ENCODE results near the gene RNU1-3.
"Not testable (repeated sequence)": the region's sequence is repeated elsewhere in the genome, so short reads cannot be mapped to it uniquely, and the experiment has no call there.

The RNU1-3 gene

DNA sequence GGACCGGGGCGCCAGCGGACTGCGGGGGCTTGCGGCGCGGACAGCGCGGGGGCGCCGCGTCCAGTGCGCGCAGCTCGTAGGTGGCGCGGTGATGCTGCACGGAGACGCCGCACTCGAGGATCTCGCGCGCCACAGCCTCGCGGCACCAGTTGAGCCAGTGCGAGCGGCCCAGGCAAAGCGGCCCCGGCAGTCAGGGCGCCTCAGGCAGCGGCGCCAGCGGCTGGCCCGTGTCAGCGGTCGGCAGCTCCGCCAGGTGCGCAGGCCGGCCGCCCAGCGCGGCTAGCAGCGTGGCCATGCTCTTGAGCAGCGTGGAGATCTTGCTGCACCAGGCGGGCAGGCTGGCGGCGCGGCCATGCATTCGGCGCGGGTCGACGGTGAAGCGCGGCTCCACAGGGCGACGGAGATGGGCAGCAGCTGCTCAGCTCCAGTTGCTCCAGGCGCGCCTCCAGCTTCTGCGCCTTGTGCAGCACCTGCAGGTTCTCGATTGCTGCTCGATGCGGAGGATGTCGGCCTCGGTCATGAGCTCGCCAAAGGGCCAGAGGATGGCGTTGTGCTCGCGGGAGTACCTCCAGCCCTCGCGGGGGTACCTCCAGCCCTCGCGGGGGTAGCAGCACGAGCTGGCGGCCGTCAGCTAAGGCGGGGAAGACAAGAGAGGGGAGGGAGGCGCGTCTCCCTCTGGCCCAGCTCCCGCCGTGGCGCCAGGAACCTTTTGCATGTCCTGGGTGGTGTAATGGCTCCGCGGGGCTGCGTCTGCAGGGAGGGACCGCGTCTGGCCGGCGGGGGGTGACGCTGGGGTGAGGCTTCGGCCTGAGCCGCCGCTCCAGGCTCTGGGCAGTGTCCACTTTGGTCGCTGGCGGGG is 26.9 kb upstream of the RNU1-3 start:
- not testable (repeated sequence) for DNase-seq (ENCODE audit: low spot score)

DNA sequence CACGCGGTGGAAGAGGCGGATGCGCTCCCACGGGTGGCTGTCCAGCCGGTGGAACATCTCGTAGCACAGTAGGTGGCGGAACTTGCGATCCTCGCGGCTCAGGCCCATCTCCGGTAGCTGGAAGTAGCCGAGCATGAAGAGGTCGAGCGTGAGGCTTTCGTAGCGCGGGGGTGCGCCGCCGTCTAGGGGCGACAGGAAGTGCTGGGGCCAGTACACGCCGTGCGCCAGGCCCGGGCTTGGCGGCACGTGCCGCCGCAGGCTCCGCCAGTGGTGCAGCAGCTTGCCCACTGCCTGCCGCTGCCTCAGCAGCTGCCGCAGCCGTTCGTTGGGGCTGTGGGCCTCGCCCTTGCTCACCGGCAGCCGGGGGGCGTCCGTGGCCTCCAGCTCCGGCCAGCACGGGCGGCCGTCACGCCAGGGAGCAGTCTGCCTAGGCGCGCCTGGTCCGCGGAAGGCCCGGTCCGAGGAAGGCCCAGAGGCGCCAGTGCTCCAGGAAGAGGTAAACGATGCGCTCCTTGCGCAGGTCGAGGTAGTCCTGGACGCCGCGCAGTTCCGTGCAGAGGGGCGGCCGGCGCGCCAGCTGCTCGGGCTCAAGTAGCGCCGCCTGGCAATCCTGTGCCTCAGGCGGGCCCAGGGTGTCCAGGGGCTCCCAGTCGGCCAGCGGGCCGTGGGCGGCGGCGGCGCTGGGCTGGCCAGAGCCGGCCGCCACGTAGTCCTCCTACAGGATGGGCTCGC is 26.1 kb upstream of the RNU1-3 start:
- DNase-seq (ENCODE audit: low spot score): not testable (repeated sequence)

DNA sequence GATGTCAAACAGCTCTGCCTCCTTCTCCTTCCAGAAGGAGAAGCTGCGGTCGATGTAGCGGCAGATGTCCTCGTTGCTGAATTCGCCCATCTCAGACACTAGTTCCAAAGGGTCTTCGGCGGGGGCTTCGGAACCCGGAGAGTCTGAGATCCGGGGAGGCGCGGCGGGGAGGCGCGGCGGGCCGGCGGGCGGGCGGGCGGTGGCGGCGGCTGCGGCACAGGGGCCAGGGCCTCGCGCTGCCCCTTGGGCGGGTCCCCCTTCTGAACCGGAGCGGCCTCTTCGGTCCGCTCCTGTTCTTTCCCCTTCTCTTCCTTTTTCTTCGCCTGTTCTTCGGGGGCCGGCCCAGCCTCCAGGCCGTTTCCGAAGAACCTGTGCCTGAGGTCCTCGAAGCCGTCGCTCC is 25.5 kb upstream of the RNU1-3 start:
- not testable (repeated sequence) for DNase-seq (ENCODE audit: low spot score)

DNA sequence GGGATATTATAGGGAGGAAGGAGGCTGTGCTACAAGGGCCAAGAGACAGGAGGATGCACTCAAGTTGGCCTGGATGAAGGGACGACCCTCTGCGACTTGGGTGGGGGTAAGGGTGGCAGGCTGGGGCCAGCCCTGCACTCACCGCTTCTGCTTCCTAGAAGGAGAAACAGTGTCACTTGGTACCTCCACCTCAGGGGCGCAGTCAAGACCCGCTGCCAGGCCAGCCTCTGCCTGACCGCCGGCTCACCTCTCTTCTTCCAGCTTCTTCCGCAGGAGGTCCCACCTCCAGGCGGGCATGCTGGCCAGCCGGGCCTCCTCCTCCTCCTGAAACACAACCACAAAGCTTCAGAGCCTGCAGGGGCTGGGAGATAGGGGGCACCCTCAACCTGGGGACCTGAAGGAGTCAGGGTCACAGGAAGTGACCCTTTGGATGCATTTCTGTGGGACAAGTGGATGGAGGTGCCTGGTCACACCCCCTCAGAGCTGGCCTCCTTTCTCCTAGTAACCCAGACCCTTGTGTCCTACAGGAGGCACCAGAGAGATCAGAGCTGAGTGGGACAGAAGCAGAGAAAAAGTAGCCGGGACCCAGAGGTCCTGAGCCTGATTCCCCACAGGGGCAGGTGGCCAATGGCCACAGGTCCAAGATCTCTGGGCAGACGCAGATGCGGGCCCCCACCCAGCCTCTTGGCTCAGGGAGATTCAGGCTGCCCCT is 24.4 kb upstream of the RNU1-3 start:
- not testable (repeated sequence) for DNase-seq (ENCODE audit: low spot score)

DNA sequence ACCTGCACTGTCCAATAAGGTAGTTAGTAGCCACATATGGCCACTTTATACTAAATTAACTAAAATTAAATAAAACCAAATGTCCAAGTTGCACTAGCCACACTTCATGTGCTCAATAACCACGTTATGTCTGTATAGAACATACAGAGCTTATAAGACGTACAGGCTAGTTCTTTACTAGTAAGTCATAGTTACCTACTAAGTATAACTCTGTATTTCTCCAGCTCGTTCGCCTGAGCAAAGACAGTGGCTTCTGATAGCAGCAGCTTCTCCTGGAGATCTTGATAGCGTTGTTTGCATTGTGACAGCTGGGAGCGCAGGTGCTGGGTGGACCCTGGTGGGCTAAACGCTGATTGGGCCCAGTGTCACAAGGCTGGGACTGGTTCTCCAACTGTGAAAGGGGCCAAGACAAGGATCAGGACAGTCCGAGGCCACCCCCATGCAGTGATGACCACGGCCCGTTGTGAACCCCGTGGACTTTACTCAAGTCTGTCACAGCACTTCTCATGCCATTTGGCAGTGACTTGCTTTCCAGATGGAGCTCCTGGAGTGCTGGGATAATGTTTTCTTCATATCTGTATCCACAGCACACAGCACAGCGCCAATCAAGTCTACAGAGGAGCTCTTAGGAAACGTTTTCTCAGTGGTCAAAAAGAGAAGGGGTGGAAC is 20.5 kb upstream of the RNU1-3 start:
- DNase-seq (ENCODE audit: low spot score): not testable (repeated sequence)

DNA sequence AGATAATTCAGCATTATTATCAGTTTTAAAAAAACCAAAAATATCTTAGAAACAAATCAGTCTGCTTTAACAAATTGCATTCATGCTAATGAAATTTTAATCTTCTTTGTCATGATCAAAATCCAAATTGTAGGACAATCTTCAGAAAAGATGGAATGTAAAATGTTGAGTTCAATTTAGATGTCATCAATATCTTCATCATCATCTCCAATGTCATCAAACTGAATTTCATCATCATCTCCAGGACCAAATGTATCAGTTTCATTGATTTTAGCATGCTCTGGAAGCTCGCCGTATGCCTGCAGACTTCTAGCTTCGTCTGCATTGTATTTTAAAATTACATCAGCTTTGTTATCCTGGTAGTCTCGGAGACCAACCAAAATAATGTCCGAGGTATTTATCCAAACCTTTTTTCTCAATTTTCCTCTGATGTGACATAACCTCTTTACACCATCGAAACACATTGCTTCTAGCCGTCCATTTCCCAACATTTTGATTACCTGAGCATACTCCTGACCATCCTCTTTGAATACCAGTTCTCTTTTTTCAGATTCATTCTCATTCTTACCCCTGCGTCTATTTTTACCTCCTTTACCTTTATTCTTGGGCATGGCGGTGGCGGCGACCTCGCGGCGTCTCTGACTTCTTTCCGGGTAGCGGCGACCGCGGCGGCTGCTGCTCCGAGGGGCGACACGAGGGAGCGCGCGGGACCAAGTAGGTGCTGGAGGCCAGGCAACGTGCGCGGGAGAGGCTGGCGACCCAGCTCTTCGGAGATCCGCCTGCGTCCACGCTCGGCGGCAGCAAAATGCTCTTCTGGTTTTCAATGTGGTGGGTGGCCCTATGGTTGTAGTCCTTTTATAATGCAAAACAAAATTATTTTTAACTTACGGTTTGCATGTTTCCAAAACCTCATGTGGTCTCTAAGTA is 19.0 kb upstream of the RNU1-3 start:
- DNase-seq (ENCODE audit: low spot score): not testable (repeated sequence)

DNA sequence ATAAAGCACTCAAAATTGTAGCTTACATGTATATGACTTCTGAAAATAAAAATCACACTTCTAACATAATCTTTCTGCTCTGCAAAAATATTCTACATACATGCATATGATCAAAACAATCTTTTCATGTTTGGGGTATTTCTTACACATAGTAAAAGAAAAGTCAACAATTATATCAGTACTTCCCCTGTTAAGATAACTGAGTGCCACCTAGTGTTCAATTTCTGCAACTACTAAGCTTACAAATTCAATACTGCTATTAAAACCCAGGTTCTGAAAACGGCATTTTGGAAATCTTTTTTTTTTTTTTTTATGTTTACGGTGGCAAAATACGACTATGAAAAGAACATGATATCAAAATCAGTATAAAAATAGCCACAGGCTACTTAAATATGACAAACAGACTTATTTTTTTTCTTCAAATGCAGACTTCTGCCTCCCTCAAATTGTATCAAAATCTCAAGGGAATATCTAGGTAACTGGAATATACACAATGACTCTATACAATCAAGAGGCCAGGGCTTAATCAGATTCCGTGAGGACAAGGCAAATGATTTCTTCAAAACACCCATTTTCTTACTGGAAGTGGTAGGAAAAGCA is 18.1 kb upstream of the RNU1-3 start:
- DNase-seq (ENCODE audit: low spot score): not testable (repeated sequence)

DNA sequence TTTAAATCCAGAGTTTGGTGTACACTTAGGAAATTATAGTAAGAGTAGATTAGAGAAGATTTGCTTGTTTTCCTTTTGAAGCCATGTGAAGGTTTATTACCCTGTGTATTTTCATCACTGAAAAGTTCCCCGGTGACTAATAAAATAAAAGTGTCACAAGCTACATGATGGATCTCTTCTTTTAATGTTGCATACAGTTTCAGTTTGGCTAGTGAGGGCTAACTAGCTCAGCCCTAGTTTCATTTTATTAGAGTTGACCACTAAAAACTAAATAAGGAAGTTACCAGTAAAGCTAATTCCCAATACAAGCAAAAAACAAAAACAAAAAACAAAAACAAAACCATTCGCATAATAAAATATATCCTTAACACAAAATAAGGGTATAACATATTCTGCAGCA is 17.4 kb upstream of the RNU1-3 start:
- DNase-seq (ENCODE audit: low spot score): not testable (repeated sequence)

DNA sequence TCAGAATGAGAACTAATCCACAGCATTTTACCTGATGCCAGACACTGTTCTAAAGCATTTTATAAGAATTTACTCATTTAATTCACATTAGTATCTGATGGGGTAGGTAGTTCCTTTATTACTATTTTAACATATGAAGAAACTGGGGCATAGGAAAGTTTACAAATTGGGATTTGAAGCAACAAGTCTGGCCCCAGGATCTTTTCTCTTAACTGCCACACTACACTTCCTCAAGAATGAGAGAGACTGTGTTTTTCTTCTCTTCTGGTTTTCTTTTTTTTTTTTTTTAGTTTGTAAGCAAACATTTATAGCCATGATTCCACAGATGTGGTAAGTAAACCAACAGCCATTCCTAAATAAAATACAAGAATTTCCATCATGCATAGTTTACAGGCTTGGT is 16.1 kb upstream of the RNU1-3 start:
- not testable (repeated sequence) for DNase-seq (ENCODE audit: low spot score)

DNA sequence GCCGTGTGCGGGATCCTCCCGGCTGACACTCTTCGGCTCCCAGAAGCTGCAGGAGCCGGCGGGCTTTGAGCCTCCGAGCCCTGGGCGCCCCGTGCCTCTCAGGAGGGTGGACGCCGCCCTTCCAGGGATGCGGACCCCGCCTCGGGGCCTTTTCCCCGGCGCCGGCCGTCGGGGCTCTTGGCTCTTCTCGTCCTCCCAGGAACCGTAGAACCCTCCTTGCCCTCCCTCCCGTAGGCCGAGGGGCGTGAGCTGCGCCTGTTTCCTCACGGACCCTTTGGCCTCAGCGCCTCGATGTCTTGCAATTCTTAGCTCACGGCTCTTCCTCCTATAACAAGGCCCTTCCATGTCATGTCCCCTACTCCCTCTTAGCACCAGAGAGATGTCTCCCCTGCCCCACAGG is 13.6 kb upstream of the RNU1-3 start:
- not testable (repeated sequence) for DNase-seq (ENCODE audit: low spot score)

DNA sequence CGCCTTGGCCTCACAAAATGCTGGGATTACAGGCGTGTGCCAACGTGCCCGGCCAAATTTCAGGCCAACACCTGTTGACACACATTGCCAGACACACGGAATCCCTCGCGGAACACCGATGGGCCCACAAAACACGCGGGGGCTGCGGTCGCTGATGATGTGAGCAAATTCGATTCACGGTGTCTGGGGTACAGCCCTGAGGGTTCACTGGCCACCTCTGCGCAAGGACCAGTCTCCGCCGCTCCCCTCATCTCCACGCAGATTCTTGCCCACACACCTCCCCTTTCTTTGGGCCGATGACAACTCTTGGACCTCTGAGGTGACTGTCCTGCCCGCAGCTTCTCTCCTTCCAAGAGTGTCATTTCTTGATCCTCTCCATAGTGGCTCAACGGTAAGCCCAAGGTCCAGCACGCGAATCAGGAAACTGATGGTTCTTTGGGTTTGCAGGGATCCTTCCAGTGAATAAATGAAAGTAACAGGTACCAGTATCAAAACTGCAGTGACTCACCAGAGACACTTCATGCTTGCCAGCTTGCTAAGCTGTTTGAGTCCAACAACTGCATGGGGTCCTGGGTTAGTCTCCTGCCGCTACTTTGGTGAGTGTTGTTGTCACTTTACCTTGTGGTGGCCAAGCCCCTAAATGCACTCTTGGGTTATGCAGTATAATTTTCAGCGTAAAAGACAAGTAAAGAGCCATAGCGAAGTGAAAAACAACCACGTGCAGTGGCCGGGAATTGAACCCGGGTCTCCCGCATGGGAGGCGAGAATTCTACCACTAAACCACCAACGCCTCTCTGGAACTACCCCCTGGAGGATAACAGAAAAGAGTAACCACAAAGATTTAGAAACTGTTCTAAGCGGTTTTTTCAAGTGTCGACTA is 11.0 kb upstream of the RNU1-3 start:
- peak; percentile 69 for DNase-seq (ENCODE audit: low spot score)

DNA sequence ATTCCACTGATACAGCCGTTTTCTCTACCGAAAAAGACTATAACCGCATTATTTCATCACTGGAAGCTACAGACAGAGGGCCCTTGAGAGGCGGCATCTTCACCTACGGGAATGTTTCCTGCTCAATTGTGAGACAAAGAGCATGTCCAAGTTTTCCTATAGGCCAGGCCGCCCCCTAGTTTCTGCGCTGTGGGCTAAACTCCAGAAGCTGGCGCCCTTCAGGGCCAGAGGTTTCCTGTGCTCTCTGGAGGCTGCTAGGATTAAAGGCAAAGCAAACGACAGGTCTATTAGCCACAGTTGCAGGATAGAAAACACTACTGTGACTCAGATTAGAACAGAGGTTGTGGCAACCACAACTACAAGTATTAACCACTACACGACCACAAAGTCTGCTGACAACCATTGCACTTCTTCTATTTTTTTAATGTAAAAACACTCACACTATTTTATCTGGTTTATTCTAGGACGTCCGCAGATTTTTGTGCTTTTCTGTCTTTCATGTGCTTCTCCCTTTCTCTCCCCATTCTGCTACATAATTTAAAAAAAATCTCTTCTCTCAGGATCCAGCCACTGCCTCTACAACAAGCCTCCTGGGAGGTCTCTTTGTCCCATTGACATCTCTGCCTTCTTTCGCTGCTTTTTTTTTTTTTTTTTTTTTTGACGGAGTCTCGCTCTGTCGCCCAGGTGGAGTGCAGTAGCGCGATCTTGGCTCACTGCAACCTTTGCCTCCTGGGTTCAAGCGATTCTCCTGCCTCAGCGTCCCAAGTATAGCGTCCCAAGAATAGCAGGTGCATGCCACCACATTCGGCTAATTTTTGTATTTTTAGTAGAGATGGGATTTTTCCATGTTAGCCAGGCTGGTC is 10.1 kb upstream of the RNU1-3 start:
- DNase-seq (ENCODE audit: low spot score): not testable (repeated sequence)

DNA sequence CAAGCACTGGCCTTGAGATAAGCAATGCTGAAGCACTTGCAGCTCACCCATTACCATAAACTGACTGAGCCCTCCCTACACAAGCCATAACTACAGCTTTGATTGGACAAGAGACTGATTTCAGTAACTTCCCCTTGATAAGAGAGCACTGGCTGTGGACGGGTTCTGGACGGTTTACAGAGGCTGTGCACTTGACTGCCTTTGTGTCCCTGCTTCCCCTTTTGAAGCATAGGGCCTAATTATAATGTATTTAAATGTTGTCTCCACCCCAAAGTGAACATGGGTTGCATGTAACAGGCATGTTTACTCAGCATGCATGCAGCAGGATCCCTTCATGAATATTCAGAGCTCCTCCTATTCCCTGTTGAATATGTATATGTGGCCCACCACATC is 8.4 kb upstream of the RNU1-3 start:
- DNase-seq (ENCODE audit: low spot score): not testable (repeated sequence)

DNA sequence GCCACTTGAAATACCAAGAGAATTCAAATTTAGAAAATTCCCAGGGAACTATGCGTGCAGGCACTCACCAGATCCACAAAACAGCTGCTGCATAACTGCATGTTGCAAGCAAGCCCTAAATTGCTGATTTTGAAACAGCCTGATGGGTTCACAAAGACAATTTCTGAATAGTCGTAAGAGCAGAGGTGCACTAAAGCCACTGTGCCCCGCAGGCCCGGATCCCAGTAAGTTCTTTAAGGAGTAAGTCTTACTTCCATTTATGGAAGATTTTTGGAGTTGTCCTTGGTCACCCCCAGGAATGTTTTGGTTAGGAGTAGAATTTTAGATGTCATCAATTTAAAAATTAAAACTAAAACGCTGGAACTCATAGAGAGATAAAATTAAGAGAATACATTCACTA is 7.2 kb upstream of the RNU1-3 start:
- DNase-seq (ENCODE audit: low spot score): not testable (repeated sequence)

DNA sequence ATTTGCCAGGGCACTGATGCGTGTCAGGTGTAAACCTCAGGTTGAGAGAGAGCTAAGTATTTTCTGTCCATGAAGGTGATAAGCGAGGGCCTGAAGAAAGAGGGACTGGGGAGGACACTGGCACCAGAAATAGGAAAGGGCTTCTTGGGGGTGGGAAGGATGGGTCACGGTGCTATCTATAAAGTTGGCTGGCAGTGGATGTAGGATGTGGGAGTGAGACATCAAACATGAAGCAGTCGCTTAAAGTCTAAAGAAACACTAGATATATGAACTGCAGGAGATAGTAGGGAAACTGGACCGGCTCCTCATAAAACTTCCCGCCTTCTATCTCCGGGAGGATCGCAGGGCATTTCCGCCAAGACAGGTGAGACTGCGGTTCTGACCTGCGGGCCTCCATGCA is 912 bp downstream of the RNU1-3 start:
- DNase-seq (ENCODE audit: low spot score): not testable (repeated sequence)

DNA sequence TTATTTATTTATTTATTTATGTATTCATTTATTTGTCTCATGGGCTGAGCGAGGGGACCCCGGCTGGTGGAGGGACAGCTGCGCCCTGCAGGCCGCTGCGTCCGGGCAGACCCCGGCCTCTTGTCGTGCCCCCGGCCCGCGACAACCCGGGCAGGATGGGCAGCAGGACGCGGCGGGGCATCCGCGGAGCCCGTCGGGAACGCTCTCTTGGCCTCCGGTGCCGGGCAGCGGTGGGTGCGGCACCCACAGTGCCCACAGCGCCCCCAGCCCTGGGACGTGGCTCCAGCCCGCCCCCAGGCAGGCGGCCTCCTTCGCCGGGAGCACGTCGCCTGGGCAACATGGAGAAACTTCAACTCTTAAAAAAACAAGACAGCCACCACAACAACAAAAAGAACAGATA is 8.5 kb downstream of the RNU1-3 start:
- DNase-seq (ENCODE audit: low spot score): not testable (repeated sequence)

DNA sequence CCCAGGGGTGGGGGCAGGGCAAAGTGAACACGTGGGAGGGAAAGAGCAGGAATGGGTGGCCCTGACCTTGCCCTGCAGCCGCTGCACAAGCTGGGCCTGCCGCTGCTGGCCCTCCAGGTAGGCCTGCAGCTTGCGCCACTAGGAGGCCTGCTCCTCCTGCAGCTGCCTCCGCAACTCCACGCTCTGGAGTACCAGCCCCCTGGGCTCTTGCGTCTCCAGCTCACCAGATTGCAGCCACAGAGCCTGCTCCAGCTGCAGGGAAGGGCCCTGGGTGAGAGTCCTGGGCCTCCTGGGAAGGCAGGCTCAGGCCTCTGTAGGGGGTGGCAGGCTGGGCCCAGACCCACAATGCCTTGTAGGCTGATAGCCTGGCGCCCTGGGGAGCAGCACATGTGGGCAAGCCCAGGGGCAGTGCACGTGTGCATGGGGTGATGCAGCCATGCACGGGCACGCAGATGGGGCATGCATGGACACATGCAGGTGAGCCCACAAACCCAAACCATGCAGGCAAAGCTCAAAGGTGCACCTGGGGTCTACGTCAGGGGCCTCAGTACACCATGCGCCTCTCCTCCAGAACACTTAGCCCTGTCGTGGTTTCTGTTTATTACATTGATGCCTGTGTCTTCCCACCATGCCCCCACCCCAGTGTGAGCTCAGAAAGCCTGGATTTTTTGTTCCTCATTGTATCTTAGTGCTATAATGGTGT is 9.6 kb downstream of the RNU1-3 start:
- not testable (repeated sequence) for DNase-seq (ENCODE audit: low spot score)

DNA sequence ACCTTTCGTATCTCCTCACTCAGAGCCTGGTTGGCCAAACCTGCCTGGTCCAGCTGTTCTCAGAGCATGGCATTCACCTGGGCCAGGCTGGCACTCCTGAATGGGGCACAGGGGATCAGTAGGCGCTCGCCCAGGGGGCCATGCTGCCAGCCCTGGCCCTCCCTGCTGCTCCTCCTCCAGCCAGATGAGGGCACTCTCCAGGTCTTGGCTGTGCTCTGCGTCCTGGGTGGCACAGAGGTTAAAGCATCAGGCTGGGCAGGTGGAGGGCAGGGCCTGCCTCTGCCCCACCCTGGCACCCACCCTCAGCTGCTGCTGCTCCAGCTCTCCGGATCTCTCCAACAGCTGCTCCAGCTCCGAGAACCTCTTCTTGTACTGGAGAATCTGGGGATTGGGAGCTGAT is 10.2 kb downstream of the RNU1-3 start:
- DNase-seq (ENCODE audit: low spot score): not testable (repeated sequence)
